Measurements from ENCODE around the gene NFATC1.
"Not testable (repeated sequence)": the region's sequence is repeated elsewhere in the genome, so short reads cannot be mapped to it uniquely, and the experiment has no call there.

The NFATC1 gene

GRCh38 chr18:79503406-79503805, 107.7 kb downstream of the NFATC1 start:
- in situ Hi-C loops (cut with HindIII; ENCODE audit: low sequenced_read_pairs) = loop anchor here (5.0 kb wide), 1 partner anchor 64 kb away; no protein-coding TSS in a partner anchor

- in situ Hi-C loops (cut with HindIII; ENCODE audit: low sequenced_read_pairs) = loop anchor here (5.0 kb wide), 1 partner anchor 63 kb away; no protein-coding TSS in a partner anchor
Measured at GRCh38 chr18:79504034-79504433, 108.3 kb downstream of the NFATC1 start.

- in situ Hi-C loops (cut with HindIII; ENCODE audit: low sequenced_read_pairs) = loop anchor here (5.0 kb wide), 1 partner anchor 63 kb away; no protein-coding TSS in a partner anchor
Measured at GRCh38 chr18:79504495-79504894, 108.8 kb downstream of the NFATC1 start.

GRCh38 chr18:79505465-79505864, 109.7 kb downstream of the NFATC1 start:
- in situ Hi-C loops (cut with HindIII; ENCODE audit: low sequenced_read_pairs) = not testable (repeated sequence)

GRCh38 chr18:79506191-79507075, 110.7 kb downstream of the NFATC1 start:
- in situ Hi-C loops (cut with HindIII; ENCODE audit: low sequenced_read_pairs) = no loop called here

GRCh38 chr18:79507076-79507545, 111.4 kb downstream of the NFATC1 start:
- in situ Hi-C loops (cut with HindIII; ENCODE audit: low sequenced_read_pairs) = no loop called here

GRCh38 chr18:79507546-79508480, 112.1 kb downstream of the NFATC1 start:
- in situ Hi-C loops (cut with HindIII; ENCODE audit: low sequenced_read_pairs) = no loop called here

GRCh38 chr18:79508565-79509535, 113.1 kb downstream of the NFATC1 start:
- in situ Hi-C loops (cut with HindIII; ENCODE audit: low sequenced_read_pairs) = no loop called here

- in situ Hi-C loops (cut with HindIII; ENCODE audit: low sequenced_read_pairs) = no loop called here
Measured at GRCh38 chr18:79509536-79509930, 113.8 kb downstream of the NFATC1 start.

GRCh38 chr18:79510046-79510685, 114.4 kb downstream of the NFATC1 start:
- in situ Hi-C loops (cut with HindIII; ENCODE audit: low sequenced_read_pairs) = no loop called here

- in situ Hi-C loops (cut with HindIII; ENCODE audit: low sequenced_read_pairs) = no loop called here
Measured at GRCh38 chr18:79510731-79511241, 115.1 kb downstream of the NFATC1 start.

GRCh38 chr18:79511271-79511670, 115.5 kb downstream of the NFATC1 start:
- in situ Hi-C loops (cut with HindIII; ENCODE audit: low sequenced_read_pairs) = no loop called here

GRCh38 chr18:79511671-79512301, 116.1 kb downstream of the NFATC1 start:
- in situ Hi-C loops (cut with HindIII; ENCODE audit: low sequenced_read_pairs) = no loop called here

GRCh38 chr18:79512461-79513380, 117.0 kb downstream of the NFATC1 start:
- in situ Hi-C loops (cut with HindIII; ENCODE audit: low sequenced_read_pairs) = no loop called here

- in situ Hi-C loops (cut with HindIII; ENCODE audit: low sequenced_read_pairs) = no loop called here
Measured at GRCh38 chr18:79513381-79514081, 117.8 kb downstream of the NFATC1 start.

GRCh38 chr18:79515331-79515730, 119.6 kb downstream of the NFATC1 start:
- in situ Hi-C loops (cut with HindIII; ENCODE audit: low sequenced_read_pairs) = no loop called here

GRCh38 chr18:79515944-79516351, 120.2 kb downstream of the NFATC1 start:
- in situ Hi-C loops (cut with HindIII; ENCODE audit: low sequenced_read_pairs) = no loop called here
